ENCODE measurements around the gene TIGD2. TPM values are rescaled to one million over a fixed set of nuclear protein-coding genes. Genes with fewer than 3 reads are reported as not detected.

Gene TIGD2
- total RNA-seq, 1 experiment from 2014 or later = 10.3 TPM

GRCh38 chr4:89161841-89162240 is 50.5 kb downstream of the TIGD2 start:
- peak; percentile 10 for DNase-seq (ENCODE audit: low read depth)

- no peak for DNase-seq (ENCODE audit: low read depth)
These were observed 51.2 kb downstream of the TIGD2 start for GRCh38 chr4:89162496-89162895.

GRCh38 chr4:89162987-89163386 is 51.7 kb downstream of the TIGD2 start:
- DNase-seq (ENCODE audit: low read depth) = no peak

- no peak for DNase-seq (ENCODE audit: low read depth)
These were observed 53.1 kb downstream of the TIGD2 start for GRCh38 chr4:89164400-89164799.

Small RNA genes within 50 kb of the gene (small RNA-seq; reads per million reads assigned to genes)
- not detected for gene RNU6-907P

Other genes starting within 250 kb of the TIGD2 start
- 11.1 and 11.4 TPM in 2 replicates for gene FAM13A, start 54.3 kb upstream of the TIGD2 start, total RNA-seq (2014; rRNA removed; shearing (Covaris generic))
- 0.30 and 0.40 TPM in 2 replicates for gene GPRIN3, start 196.3 kb downstream of the TIGD2 start, total RNA-seq (2014; rRNA removed; shearing (Covaris generic))